T-helper 2 cell treated with Interferon-gamma antibody and Interleukin-4, amounts not matched to agents 5 μg/mL and 100 μg/mL, for 36 hours (primary cell): ENCODE data around the gene ZNF417.
"Not testable (repeated sequence)": the region's sequence is repeated elsewhere in the genome, so short reads cannot be mapped to it uniquely, and the experiment has no call there.

Experiments used
- DNase-seq: peaks from one replicate; pipeline ENCODE4 v3.0.0; 2021; ENCODE audit warnings: low spot score
- H3K27ac Mint-ChIP-seq: one replicate; pipeline ENCODE4 v1.8.0; 2021; ENCODE audit warnings: mild to moderate bottlenecking, mixed read lengths
- H3K27me3 Mint-ChIP-seq: one replicate; pipeline ENCODE4 v1.8.0; 2021; ENCODE audit warnings: low read depth, mixed read lengths
- H3K36me3 Mint-ChIP-seq: one replicate; pipeline ENCODE4 v1.8.0; 2021; ENCODE audit warnings: low read depth, mixed read lengths
- H3K4me1 Mint-ChIP-seq: one replicate; pipeline ENCODE4 v1.8.0; 2021; ENCODE audit warnings: low read depth, mixed read lengths
- H3K4me3 Mint-ChIP-seq: one replicate; pipeline ENCODE4 v1.8.0; 2022; ENCODE audit warnings: mild to moderate bottlenecking, moderate library complexity, mixed read lengths
- H3K9me3 Mint-ChIP-seq: one replicate; pipeline ENCODE4 v1.8.0; 2021; ENCODE audit warnings: mixed read lengths

The ZNF417 gene

DNA sequence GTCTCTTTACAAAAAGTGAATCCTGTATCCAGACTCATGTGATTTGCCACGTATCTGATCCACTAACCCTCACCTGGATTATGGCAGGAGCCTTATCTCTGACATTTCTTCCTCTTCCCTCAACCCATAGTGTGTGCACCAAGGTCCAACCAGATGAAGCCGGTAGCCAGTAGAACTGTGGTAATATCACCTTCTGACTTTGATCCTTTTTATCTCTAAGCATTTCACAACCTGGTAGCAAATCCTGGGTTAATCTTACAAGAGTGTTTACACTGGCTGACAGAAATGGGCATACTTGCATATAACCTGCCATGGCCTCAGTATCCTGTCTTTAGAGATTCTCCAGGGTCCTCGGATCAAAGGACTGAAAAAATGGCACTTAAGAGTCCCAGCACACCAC lies 1.9 kb downstream of the ZNF417 start:
- Mint-ChIP-seq H3K27ac (no peak overlapping the region), H3K9me3 (peaks cover 60% of the 10 kb centered on the region), H3K4me1 (peaks cover 13% of the 10 kb centered on the region), H3K27me3 (no peaks in the 10 kb centered on the region), H3K4me3 (peak overlapping the region; percentile 93), H3K36me3 (peaks cover 62% of the 10 kb centered on the region)
- no peak for DNase-seq

DNA sequence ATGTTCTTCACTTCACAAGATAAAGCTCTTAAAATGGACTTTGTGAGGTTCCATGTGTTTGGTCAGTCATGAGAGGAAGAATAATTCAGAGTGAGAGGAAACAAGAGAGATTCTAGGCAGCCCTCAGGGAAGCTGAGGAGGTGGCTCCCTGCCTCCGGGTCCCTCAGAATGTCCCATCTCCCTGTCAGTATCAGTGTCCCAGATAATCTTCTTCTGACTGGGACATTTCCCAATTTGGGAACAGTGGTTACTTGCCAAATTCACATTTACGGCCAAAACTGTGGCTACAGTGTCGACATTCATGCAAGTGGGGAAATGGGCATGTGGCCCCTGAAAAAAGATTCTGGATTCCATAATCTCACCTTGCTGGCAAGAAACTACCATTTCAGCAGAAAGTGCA lies 9.0 kb downstream of the ZNF417 start:
- H3K36me3 Mint-ChIP-seq = peaks cover 68% of the 10 kb centered on the region
- no peaks in the 10 kb centered on the region for H3K4me1 Mint-ChIP-seq
- no peaks in the 10 kb centered on the region for H3K27me3 Mint-ChIP-seq
- H3K9me3 Mint-ChIP-seq = peaks cover 61% of the 10 kb centered on the region
- H3K27ac Mint-ChIP-seq = no peak overlapping the region
- no peak overlapping the region for H3K4me3 Mint-ChIP-seq
- DNase-seq = no peak

- H3K9me3 Mint-ChIP-seq = peaks cover 52% of the 10 kb centered on the region
- DNase-seq = no peak
- H3K27ac Mint-ChIP-seq = no peak overlapping the region
- no peak overlapping the region for H3K4me3 Mint-ChIP-seq
- H3K4me1 Mint-ChIP-seq = no peaks in the 10 kb centered on the region
- no peaks in the 10 kb centered on the region for H3K27me3 Mint-ChIP-seq
- peaks cover 53% of the 10 kb centered on the region for H3K36me3 Mint-ChIP-seq
Measured at GRCh38 chr19:57905258-57905657, 11.1 kb downstream of the ZNF417 start.

DNA sequence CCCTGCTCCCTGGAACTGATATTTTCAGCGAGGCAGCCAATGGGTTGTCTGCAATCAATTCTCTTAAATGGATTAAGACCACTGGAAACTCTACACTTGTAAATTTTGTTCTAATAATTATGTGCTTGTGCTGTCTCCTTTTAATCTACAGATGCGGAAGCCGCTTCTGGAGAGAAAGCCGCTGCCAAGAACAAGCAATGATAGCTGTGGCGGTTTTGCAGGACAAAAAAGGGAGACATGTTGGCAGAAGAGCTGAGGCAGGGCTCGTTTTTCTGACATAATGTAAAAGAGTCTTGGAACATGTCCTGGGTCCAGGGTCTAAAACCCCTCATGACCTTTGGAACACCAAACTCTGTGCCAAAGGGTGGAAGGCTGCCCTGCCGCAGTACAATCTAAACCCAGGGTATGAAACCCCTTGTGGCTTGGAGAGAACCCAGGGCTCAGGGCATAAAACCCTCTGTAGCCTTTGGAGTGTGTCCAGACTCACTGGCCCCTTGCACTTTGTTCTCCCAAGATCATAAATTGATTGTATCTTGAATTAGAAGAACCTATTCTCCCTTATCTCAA lies 12.7 kb downstream of the ZNF417 start:
- no peak overlapping the region for H3K27ac Mint-ChIP-seq
- no peaks in the 10 kb centered on the region for H3K27me3 Mint-ChIP-seq
- no peak for DNase-seq
- H3K4me3 Mint-ChIP-seq = no peak overlapping the region
- H3K36me3 Mint-ChIP-seq = peaks cover 44% of the 10 kb centered on the region
- H3K9me3 Mint-ChIP-seq = peaks cover 52% of the 10 kb centered on the region
- no peaks in the 10 kb centered on the region for H3K4me1 Mint-ChIP-seq

GRCh38 chr19:57900311-57900710 lies 16.1 kb downstream of the ZNF417 start:
- Mint-ChIP-seq H3K9me3 (peaks cover 50% of the 10 kb centered on the region), H3K27ac (no peak overlapping the region), H3K4me1 (no peaks in the 10 kb centered on the region), H3K4me3 (no peak overlapping the region), H3K36me3 (peaks cover 21% of the 10 kb centered on the region), H3K27me3 (no peaks in the 10 kb centered on the region)
- DNase-seq = no peak

DNA sequence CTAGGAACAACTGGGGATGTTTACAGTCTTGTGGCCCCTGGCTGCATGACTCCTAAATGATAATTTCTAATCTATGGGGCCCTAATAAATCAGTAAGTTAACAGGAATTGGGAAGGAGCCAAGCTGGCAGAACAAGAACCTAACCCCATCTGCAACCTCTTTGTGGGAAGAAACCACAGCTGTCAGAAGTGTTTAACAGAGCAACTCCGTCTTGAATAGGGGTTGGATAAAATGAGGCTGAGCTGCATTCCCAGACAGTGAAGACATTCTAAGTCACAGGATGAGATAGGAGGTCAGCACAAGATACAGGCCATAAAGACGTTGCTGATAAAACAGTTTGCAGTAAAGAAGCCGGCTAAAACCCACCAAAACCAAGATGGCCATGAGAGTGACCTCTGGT lies 25.7 kb downstream of the ZNF417 start:
- DNase-seq, H3K27me3 Mint-ChIP-seq, H3K27ac Mint-ChIP-seq, H3K4me3 Mint-ChIP-seq: not testable (repeated sequence)
- peaks cover 46% of the 10 kb centered on the region for H3K9me3 Mint-ChIP-seq
- H3K4me1 Mint-ChIP-seq = peaks cover 11% of the 10 kb centered on the region
- peaks cover 25% of the 10 kb centered on the region for H3K36me3 Mint-ChIP-seq

GRCh38 chr19:57888560-57889231 lies 27.7 kb downstream of the ZNF417 start, which contains the start of gene ZNF814:
TSS of gene ZNF814 (minus strand) at chr19:57889037. CDS start at chr19:57888802, 235 bp downstream.
- DNase-seq = peak; percentile 63

GRCh38 chr19:57888107-57888559 lies 28.3 kb downstream of the ZNF417 start:
- peaks cover 11% of the 10 kb centered on the region for H3K4me1 Mint-ChIP-seq
- peak overlapping the region; percentile 89 for H3K4me3 Mint-ChIP-seq
- DNase-seq = no peak
- H3K27ac Mint-ChIP-seq = peak overlapping the region; percentile 75
- H3K27me3 Mint-ChIP-seq = no peaks in the 10 kb centered on the region
- H3K9me3 Mint-ChIP-seq = peaks cover 45% of the 10 kb centered on the region
- H3K36me3 Mint-ChIP-seq = peaks cover 43% of the 10 kb centered on the region

More at GRCh38 chr19:57888560-57889231, 27.7 kb downstream of the ZNF417 start, which contains the start of gene ZNF814:
- Mint-ChIP-seq H3K27me3 (no peaks in the 10 kb centered on the region), H3K4me3 (peak within 1 kb of the TSS; percentile 89), H3K9me3 (peaks cover 44% of the 10 kb centered on the region), H3K4me1 (peaks cover 11% of the 10 kb centered on the region), H3K36me3 (peaks cover 41% of the 10 kb centered on the region), H3K27ac (peak within 1 kb of the TSS; percentile 75)

GRCh38 chr19:57887195-57887941 lies 29.0 kb downstream of the ZNF417 start:
- no peak overlapping the region for H3K27ac Mint-ChIP-seq
- H3K4me3 Mint-ChIP-seq = peak overlapping the region; percentile 89
- peaks cover 50% of the 10 kb centered on the region for H3K9me3 Mint-ChIP-seq
- H3K27me3 Mint-ChIP-seq = no peaks in the 10 kb centered on the region
- peaks cover 11% of the 10 kb centered on the region for H3K4me1 Mint-ChIP-seq
- no peak for DNase-seq
- H3K36me3 Mint-ChIP-seq = peaks cover 49% of the 10 kb centered on the region

DNA sequence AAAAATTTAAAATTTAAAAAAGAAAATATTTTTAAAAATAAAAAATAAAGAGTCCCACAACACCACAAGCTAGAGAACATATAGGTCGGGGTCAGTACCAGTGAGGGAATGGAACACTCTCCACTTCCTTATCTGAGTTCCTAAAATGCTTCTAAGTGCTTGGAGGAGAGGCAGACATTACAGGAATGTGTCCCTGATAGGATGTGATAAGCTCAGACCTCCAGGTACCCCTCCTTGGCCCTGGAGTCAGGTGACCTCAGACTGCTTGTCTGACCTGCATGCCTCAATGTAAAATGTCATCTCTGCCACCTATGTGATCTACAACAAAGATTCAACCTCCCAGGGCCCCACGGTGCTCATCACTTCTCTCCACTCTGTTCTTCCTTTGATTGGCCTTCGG lies 30.3 kb downstream of the ZNF417 start:
- no peak for DNase-seq
- peaks cover 11% of the 10 kb centered on the region for H3K4me1 Mint-ChIP-seq
- H3K27ac Mint-ChIP-seq = no peak overlapping the region
- H3K9me3 Mint-ChIP-seq = peaks cover 46% of the 10 kb centered on the region
- H3K36me3 Mint-ChIP-seq = peaks cover 48% of the 10 kb centered on the region
- no peaks in the 10 kb centered on the region for H3K27me3 Mint-ChIP-seq
- no peak overlapping the region for H3K4me3 Mint-ChIP-seq

- peaks cover 64% of the 10 kb centered on the region for H3K9me3 Mint-ChIP-seq
- DNase-seq, H3K4me3 Mint-ChIP-seq, H3K27me3 Mint-ChIP-seq, H3K27ac Mint-ChIP-seq, H3K4me1 Mint-ChIP-seq: not testable (repeated sequence)
- H3K36me3 Mint-ChIP-seq = peaks cover 59% of the 10 kb centered on the region
Measured at GRCh38 chr19:57873883-57874799, 42.3 kb downstream of the ZNF417 start.

DNA sequence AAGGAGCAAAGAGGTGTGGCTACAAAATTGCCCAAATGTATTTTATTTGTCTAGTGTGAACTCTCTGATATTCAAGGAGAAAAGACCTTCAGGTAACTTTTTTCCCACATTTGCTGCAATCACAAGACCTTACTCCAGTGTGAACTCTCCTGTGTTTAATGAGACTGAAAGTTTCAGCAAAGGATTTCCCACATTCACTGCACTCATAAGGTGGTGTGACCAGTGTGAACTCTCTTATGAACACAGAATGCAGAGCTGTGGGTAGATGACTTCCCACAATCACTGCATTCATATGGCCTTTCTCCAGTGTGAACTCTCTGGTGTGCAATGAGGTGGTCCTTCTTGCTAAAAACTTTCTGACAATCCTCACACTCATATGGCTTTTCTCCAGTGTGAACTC lies 43.9 kb downstream of the ZNF417 start:
- Mint-ChIP-seq H3K27me3 (no peaks in the 10 kb centered on the region), H3K4me3 (no peak overlapping the region), H3K4me1 (no peaks in the 10 kb centered on the region), H3K27ac (no peak overlapping the region), H3K36me3 (peaks cover 58% of the 10 kb centered on the region), H3K9me3 (peaks cover 63% of the 10 kb centered on the region)
- no peak for DNase-seq

- H3K4me3 Mint-ChIP-seq = no peak overlapping the region
- H3K27me3 Mint-ChIP-seq = no peaks in the 10 kb centered on the region
- H3K9me3 Mint-ChIP-seq = peaks cover 57% of the 10 kb centered on the region
- peaks cover 59% of the 10 kb centered on the region for H3K36me3 Mint-ChIP-seq
- no peak overlapping the region for H3K27ac Mint-ChIP-seq
- H3K4me1 Mint-ChIP-seq = no peaks in the 10 kb centered on the region
- no peak for DNase-seq
Measured at GRCh38 chr19:57870225-57870624, 46.2 kb downstream of the ZNF417 start.
